ENCODE results near the gene MARCHF9.

The MARCHF9 gene

GRCh38 chr12:57751788-57752667 lies 2.9 kb upstream of the MARCHF9 start, which contains the start of gene CDK4:
Gene CDK4, minus strand, starts transcription at chr12:57752310. Its CDS starts 593 bp downstream, at chr12:57751717.
- no peak for TF ChIP-seq CTCF (IDR thresholded peaks at IDR 0.05; ENCODE audit: control insufficient read depth, insufficient read depth, low read depth, low read length, missing control alignments)
- peak; percentile 98 for DNase-seq (ENCODE audit: low read depth)

GRCh38 chr12:57752668-57753000 lies 2.3 kb upstream of the MARCHF9 start:
- no peak for TF ChIP-seq CTCF (IDR thresholded peaks at IDR 0.05; ENCODE audit: control insufficient read depth, insufficient read depth, low read depth, low read length, missing control alignments)
- H3K4me3 ChIP-seq (ENCODE audit: control insufficient read depth, low read depth, low read length) = peak overlapping the region; percentile 88
- DNase-seq (ENCODE audit: low read depth) = no peak

More at GRCh38 chr12:57751788-57752667, 2.9 kb upstream of the MARCHF9 start, which contains the start of gene CDK4:
- H3K4me3 ChIP-seq (ENCODE audit: control insufficient read depth, low read depth, low read length) = peak within 1 kb of the TSS; percentile 88

- no peak for DNase-seq (ENCODE audit: low read depth)
- H3K4me3 ChIP-seq (ENCODE audit: control insufficient read depth, low read depth, low read length) = no peak overlapping the region
- no peak for TF ChIP-seq CTCF (IDR thresholded peaks at IDR 0.05; ENCODE audit: control insufficient read depth, insufficient read depth, low read depth, low read length, missing control alignments)
Observed at GRCh38 chr12:57753756-57754337, 1.1 kb upstream of the MARCHF9 start.

- peak overlapping the region; percentile 47 for H3K4me3 ChIP-seq (ENCODE audit: control insufficient read depth, low read depth, low read length)
- DNase-seq (ENCODE audit: low read depth) = no peak
- TF ChIP-seq CTCF (IDR thresholded peaks at IDR 0.05; ENCODE audit: control insufficient read depth, insufficient read depth, low read depth, low read length, missing control alignments) = no peak
Observed at GRCh38 chr12:57755194-57755453, 221 bp downstream of the MARCHF9 start.

- TF ChIP-seq CTCF (IDR thresholded peaks at IDR 0.05; ENCODE audit: control insufficient read depth, insufficient read depth, low read depth, low read length, missing control alignments) = no peak
- peak overlapping the region; percentile 47 for H3K4me3 ChIP-seq (ENCODE audit: control insufficient read depth, low read depth, low read length)
- no peak for DNase-seq (ENCODE audit: low read depth)
Observed at GRCh38 chr12:57755454-57756372, 810 bp downstream of the MARCHF9 start.
